Spleen (tissue), 7 donors: ENCODE data around the gene MOK.

Experiments used
- POLR2AphosphoS5 ChIP-seq, 3 donors: sonication (generic); formaldehyde crosslinking; IDR thresholded peaks; one replicate each; pipeline ENCODE4 v1.5.1; 2017; ENCODE audit warnings: antibody characterized with exemption in 3 of 3
- TF ChIP-seq, protein P1 (sequence below), 11 experiments: fragments of 200-600 bp in 7 of 11; fragments of 450-650 bp in 4 of 11; sonication (generic) in 4 of 11; IDR thresholded peaks in 8 of 11; conservative IDR thresholded peaks in 3 of 11; 1 replicate in 7 of 11; 2 replicates in 4 of 11; pipeline versions ENCODE4 v1.4.0 to v1.8.0; 2016 to 2021; ENCODE audit warnings: antibody characterized with exemption in 11 of 11, inconsistent platforms in 4 of 11, mild to moderate bottlenecking in 1 of 11
- donor health status: DM: no; HTN: no; CAD: no; lungs with moderate emphysema.
- donor health status: DM: no; HTN: no; CAD: no.
- donor health status: DM: no; HTN: no; CAD: no.

DNA sequence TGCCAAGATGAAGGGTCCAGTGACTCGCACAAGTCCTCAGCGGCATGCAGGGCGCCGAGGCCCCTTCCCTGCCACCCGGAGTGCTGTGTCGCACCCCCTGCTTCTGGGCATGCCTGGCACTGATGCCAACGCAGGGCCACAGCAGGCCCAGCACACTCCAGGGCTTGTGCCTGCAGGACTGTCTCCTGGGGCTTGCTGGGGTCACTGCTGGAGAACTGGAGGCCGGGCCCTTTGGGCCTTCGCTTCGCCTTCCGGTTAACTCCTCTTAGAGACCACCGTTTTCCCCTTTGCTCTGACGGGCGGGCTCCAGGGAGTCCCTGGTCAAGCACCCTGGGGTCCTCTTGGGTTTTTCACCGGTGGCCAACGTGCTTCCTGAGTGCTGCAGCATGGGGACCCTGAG, 85.6 kb downstream of the MOK start:
- TF ChIP-seq, protein P1, sequence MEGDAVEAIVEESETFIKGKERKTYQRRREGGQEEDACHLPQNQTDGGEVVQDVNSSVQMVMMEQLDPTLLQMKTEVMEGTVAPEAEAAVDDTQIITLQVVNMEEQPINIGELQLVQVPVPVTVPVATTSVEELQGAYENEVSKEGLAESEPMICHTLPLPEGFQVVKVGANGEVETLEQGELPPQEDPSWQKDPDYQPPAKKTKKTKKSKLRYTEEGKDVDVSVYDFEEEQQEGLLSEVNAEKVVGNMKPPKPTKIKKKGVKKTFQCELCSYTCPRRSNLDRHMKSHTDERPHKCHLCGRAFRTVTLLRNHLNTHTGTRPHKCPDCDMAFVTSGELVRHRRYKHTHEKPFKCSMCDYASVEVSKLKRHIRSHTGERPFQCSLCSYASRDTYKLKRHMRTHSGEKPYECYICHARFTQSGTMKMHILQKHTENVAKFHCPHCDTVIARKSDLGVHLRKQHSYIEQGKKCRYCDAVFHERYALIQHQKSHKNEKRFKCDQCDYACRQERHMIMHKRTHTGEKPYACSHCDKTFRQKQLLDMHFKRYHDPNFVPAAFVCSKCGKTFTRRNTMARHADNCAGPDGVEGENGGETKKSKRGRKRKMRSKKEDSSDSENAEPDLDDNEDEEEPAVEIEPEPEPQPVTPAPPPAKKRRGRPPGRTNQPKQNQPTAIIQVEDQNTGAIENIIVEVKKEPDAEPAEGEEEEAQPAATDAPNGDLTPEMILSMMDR (IDR thresholded peaks at IDR 0.05 in 8 of 11, conservative IDR thresholded peaks at IDR 0.05 in 3 of 11): no peak
- TF ChIP-seq POLR2AphosphoS5 (IDR thresholded peaks at IDR 0.05): peak in 1 of 3 donors; percentile 46
